Measurements from ENCODE around the gene TCF12. TPM values are rescaled to one million over a fixed set of nuclear protein-coding genes. Genes with fewer than 3 reads are reported as not detected.

TCF12 gene
- total RNA-seq, 1 donor from 2014 or later: 149 TPM

DNA sequence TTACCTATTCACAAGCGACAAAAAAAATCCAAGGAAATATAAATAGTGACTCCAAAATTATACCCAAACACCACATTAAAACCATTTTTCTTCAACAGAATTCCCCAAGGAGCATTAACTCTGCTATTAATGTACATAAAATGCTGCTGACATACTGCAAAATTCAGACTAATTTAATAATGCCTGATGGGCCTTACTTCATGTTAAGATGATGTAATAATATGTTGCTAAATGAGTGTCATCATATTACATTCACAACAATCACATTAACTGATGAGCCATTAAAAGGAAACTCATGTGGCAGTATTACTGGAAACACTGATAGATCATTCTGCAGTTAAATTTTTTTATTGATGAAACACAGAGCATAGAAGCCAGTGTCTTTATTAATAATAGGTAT, 253.0 kb downstream of the TCF12 start:
- H3K27me3 Mint-ChIP-seq (ENCODE audit: insufficient read depth, low read depth): no peaks in the 10 kb centered on the region
- no peaks in the 10 kb centered on the region for H3K9me3 Mint-ChIP-seq
- TF ChIP-seq, protein P1, sequence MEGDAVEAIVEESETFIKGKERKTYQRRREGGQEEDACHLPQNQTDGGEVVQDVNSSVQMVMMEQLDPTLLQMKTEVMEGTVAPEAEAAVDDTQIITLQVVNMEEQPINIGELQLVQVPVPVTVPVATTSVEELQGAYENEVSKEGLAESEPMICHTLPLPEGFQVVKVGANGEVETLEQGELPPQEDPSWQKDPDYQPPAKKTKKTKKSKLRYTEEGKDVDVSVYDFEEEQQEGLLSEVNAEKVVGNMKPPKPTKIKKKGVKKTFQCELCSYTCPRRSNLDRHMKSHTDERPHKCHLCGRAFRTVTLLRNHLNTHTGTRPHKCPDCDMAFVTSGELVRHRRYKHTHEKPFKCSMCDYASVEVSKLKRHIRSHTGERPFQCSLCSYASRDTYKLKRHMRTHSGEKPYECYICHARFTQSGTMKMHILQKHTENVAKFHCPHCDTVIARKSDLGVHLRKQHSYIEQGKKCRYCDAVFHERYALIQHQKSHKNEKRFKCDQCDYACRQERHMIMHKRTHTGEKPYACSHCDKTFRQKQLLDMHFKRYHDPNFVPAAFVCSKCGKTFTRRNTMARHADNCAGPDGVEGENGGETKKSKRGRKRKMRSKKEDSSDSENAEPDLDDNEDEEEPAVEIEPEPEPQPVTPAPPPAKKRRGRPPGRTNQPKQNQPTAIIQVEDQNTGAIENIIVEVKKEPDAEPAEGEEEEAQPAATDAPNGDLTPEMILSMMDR (IDR thresholded peaks at IDR 0.05): no peak
- TF ChIP-seq EZH2phosphoT487 (IDR thresholded peaks at IDR 0.05): no peak
- no peaks in the 10 kb centered on the region for H3K4me1 ChIP-seq
- no peaks in the 10 kb centered on the region for H3K4me1 Mint-ChIP-seq
- no peaks in the 10 kb centered on the region for H3K27me3 ChIP-seq
- no peak overlapping the region for H3K27ac ChIP-seq
- no peaks in the 10 kb centered on the region for H3F3A ChIP-seq (ENCODE audit: low read depth)
- H3K36me3 Mint-ChIP-seq: peaks cover 20% of the 10 kb centered on the region
- no peak overlapping the region for H3K4me3 ChIP-seq
- no peaks in the 10 kb centered on the region for H3K79me2 ChIP-seq (ENCODE audit: low read depth)
- H3K9ac ChIP-seq: no peak overlapping the region
- H3K4me3 Mint-ChIP-seq: no peak overlapping the region
- H3K9me3 ChIP-seq (ENCODE audit: low read depth): no peaks in the 10 kb centered on the region
- H3K27ac Mint-ChIP-seq: no peak overlapping the region
- peaks cover 6% of the 10 kb centered on the region for H3K36me3 ChIP-seq
- no peak overlapping the region for H3K4me2 ChIP-seq
- DNase-seq (ENCODE audit: low spot score): no peak
- peaks cover 7% of the 10 kb centered on the region for H4K20me1 ChIP-seq (ENCODE audit: low read depth)
- no peak overlapping the region for H2AFZ ChIP-seq (replicated peaks)

DNA sequence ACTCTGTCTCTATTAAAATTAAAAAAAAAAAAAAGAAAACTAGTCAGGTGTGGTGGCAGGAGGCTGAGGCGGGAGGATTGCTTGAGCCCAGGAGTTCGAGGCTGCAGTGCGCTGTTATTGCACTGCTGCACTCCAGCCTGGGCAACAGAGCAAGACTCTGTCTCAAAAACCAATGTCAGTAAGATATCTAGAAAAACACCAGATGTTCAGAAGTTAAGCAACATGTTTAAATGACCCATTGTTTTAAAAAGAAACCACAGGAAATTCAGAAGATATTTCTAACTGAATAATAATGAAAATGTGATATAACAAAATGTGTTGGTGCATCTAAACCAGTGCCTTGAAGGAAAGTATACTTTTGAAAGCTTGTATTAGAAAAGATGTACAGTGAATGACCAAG, 254.5 kb downstream of the TCF12 start:
- Histone ChIP-seq H3F3A (ENCODE audit: low read depth) (no peaks in the 10 kb centered on the region), H3K4me3 (no peak overlapping the region), H2AFZ (replicated peaks) (no peak overlapping the region), H3K27ac (no peak overlapping the region), H3K4me1 (no peaks in the 10 kb centered on the region), H4K20me1 (ENCODE audit: low read depth) (peaks cover 7% of the 10 kb centered on the region), H3K36me3 (peaks cover 6% of the 10 kb centered on the region), H3K4me2 (no peak overlapping the region), H3K79me2 (ENCODE audit: low read depth) (peaks cover under 1% of the 10 kb centered on the region), H3K9ac (no peak overlapping the region), H3K27me3 (no peaks in the 10 kb centered on the region), H3K9me3 (ENCODE audit: low read depth) (no peaks in the 10 kb centered on the region)
- Mint-ChIP-seq H3K4me3 (no peak overlapping the region), H3K4me1 (peaks cover 2% of the 10 kb centered on the region), H3K9me3 (no peaks in the 10 kb centered on the region), H3K36me3 (peaks cover 25% of the 10 kb centered on the region), H3K27ac (no peak overlapping the region), H3K27me3 (ENCODE audit: insufficient read depth, low read depth) (no peaks in the 10 kb centered on the region)
- no peak for DNase-seq (ENCODE audit: low spot score)
- no peak for TF ChIP-seq EZH2phosphoT487 (IDR thresholded peaks at IDR 0.05)
- no peak for TF ChIP-seq EZH2 (IDR thresholded peaks at IDR 0.05)
- TF ChIP-seq, protein P1 (IDR thresholded peaks at IDR 0.05): no peak

DNA sequence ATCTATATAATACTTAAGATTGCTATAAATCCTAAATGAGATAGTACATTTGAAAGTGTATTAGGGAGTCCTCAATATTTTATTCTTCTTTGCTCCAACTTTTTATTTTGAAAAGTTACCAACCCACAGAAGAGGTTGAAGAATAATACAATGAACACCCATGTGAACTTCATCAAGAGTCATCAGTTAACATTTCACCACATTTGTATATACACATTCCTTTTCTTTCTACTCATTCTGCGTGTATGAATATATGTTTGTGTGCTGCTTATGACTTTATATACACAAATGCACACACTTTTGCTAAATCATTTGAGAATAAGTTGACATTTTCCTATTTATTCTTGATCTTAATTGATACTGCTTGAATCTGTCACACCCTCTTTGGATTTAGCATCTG, 264.6 kb downstream of the TCF12 start:
- H3K79me2 ChIP-seq (ENCODE audit: low read depth): peaks cover 13% of the 10 kb centered on the region
- no peaks in the 10 kb centered on the region for H3K36me3 ChIP-seq
- no peak overlapping the region for H3K9ac ChIP-seq
- peaks cover 40% of the 10 kb centered on the region for H3K36me3 Mint-ChIP-seq
- TF ChIP-seq, protein P1 (IDR thresholded peaks at IDR 0.05): no peak
- no peak for TF ChIP-seq EZH2 (IDR thresholded peaks at IDR 0.05)
- no peak for TF ChIP-seq EZH2phosphoT487 (IDR thresholded peaks at IDR 0.05)
- no peaks in the 10 kb centered on the region for H4K20me1 ChIP-seq (ENCODE audit: low read depth)
- H3F3A ChIP-seq (ENCODE audit: low read depth): no peaks in the 10 kb centered on the region
- H3K9me3 Mint-ChIP-seq: peaks cover 19% of the 10 kb centered on the region
- H3K27ac Mint-ChIP-seq: no peak overlapping the region
- H3K9me3 ChIP-seq (ENCODE audit: low read depth): no peaks in the 10 kb centered on the region
- peaks cover under 1% of the 10 kb centered on the region for H3K4me1 Mint-ChIP-seq
- no peaks in the 10 kb centered on the region for H3K4me1 ChIP-seq
- H3K4me2 ChIP-seq: no peak overlapping the region
- no peak for DNase-seq (ENCODE audit: low spot score)
- no peak overlapping the region for H3K27ac ChIP-seq
- no peak overlapping the region for H3K4me3 ChIP-seq
- no peak overlapping the region for H2AFZ ChIP-seq (replicated peaks)
- no peaks in the 10 kb centered on the region for H3K27me3 ChIP-seq
- no peaks in the 10 kb centered on the region for H3K27me3 Mint-ChIP-seq (ENCODE audit: insufficient read depth, low read depth)
- no peak overlapping the region for H3K4me3 Mint-ChIP-seq
